Thoracic aorta (tissue), 2 donors: ENCODE data around the gene MUC4. TPM values are rescaled to one million over a fixed set of nuclear protein-coding genes. Genes with fewer than 3 reads are reported as not detected.
"Not testable (repeated sequence)": the region's sequence is repeated elsewhere in the genome, so short reads cannot be mapped to it uniquely, and the experiment has no call there.

Experiments used
- ATAC-seq: fragments of 150-250 bp; one replicate; pipeline ENCODE4 v1.8.0; 2017; ENCODE audit warnings: low read depth; ENCODE audit not compliant: insufficient number of reproducible peaks, low FRiP score
- DNase-seq: peaks from one replicate; pipeline ENCODE4 v3.0.0-alpha.2; 2020; ENCODE audit warnings: low spot score
- H3K27ac ChIP-seq, 2 donors: fragments of 200-600 bp; sonication (generic); 1 replicate in 1 of 2; 2 replicates in 1 of 2; pipeline ENCODE4 v1.5.1; 2016; ENCODE audit warnings: mild to moderate bottlenecking in 2 of 2, moderate library complexity in 2 of 2
- H3K27me3 ChIP-seq: fragments of 200-600 bp; sonication (generic); replicated peaks from 2 replicates; pipeline ENCODE4 v1.6.0; 2016; ENCODE audit warnings: mild to moderate bottlenecking; ENCODE audit not compliant: insufficient read depth
- H3K36me3 ChIP-seq: fragments of 200-600 bp; sonication (generic); one replicate; pipeline ENCODE4 v1.5.1; 2016
- H3K4me1 ChIP-seq, 2 donors: fragments of 200-600 bp; sonication (generic); 1 replicate in 1 of 2; 2 replicates in 1 of 2; pipeline versions ENCODE4 v1.5.1 to v1.6.0; 2016; ENCODE audit warnings: low read depth in 2 of 2, mild to moderate bottlenecking in 1 of 2; ENCODE audit not compliant: control insufficient read depth in 1 of 2
- H3K4me3 ChIP-seq: fragments of 200-600 bp; sonication (generic); 2 replicates; pipeline ENCODE4 v1.5.1; 2016; ENCODE audit warnings: mild to moderate bottlenecking
- H3K9me3 ChIP-seq: fragments of 200-600 bp; sonication (generic); 2 replicates; pipeline ENCODE4 v1.5.1; 2016
- CTCF ChIP-seq: fragments of 200-600 bp; sonication (generic); IDR thresholded peaks from one replicate; pipeline ENCODE4 v1.5.1; 2019; ENCODE audit warnings: antibody characterized with exemption
- total RNA-seq, 2 donors: library from RNA; depleted of rRNA; stranded (reverse); fragments of >200 nt; gene quantifications; one replicate each; pipeline versions ENCODE4 v1.1.0 to v1.2.3, GENCODE V29; 2016

MUC4 gene
- total RNA-seq, 2 donors from 2014 or later: not detected

- no peak for TF ChIP-seq CTCF
- ATAC-seq: no peak
- no peak for DNase-seq
Measured at GRCh38 chr3:195727606-195728195, 84.0 kb downstream of the MUC4 start.

GRCh38 chr3:195725916-195726740 is 85.6 kb downstream of the MUC4 start:
- H3K4me3 ChIP-seq, H3K27ac ChIP-seq, H3K9me3 ChIP-seq, H3K4me1 ChIP-seq, DNase-seq, H3K36me3 ChIP-seq, H3K27me3 ChIP-seq, ATAC-seq: not testable (repeated sequence)

More at GRCh38 chr3:195727606-195728195, 84.0 kb downstream of the MUC4 start:
- Histone ChIP-seq H3K36me3 (peaks cover 3% of the 10 kb centered on the region), H3K9me3 (no peaks in the 10 kb centered on the region), H3K4me3 (no peak overlapping the region), H3K27ac (no peak overlapping the region), H3K4me1 (no peaks in the 10 kb centered on the region), H3K27me3 (no peaks in the 10 kb centered on the region)

GRCh38 chr3:195724363-195724762 is 87.4 kb downstream of the MUC4 start:
- not testable (repeated sequence) for ATAC-seq, H3K4me3 ChIP-seq, H3K9me3 ChIP-seq, H3K36me3 ChIP-seq, H3K27ac ChIP-seq, H3K4me1 ChIP-seq, DNase-seq, H3K27me3 ChIP-seq

GRCh38 chr3:195722996-195723345 is 88.8 kb downstream of the MUC4 start:
- H3K27me3 ChIP-seq, H3K9me3 ChIP-seq, H3K36me3 ChIP-seq, H3K4me3 ChIP-seq, ATAC-seq, H3K4me1 ChIP-seq, H3K27ac ChIP-seq, DNase-seq: not testable (repeated sequence)

- not testable (repeated sequence) for H3K36me3 ChIP-seq, H3K27ac ChIP-seq, H3K4me1 ChIP-seq, H3K27me3 ChIP-seq, ATAC-seq, H3K4me3 ChIP-seq, DNase-seq, H3K9me3 ChIP-seq
Measured at GRCh38 chr3:195722139-195722995, 89.4 kb downstream of the MUC4 start.

- H3K36me3 ChIP-seq, DNase-seq, H3K9me3 ChIP-seq, H3K4me1 ChIP-seq, H3K27me3 ChIP-seq, H3K27ac ChIP-seq, H3K4me3 ChIP-seq, ATAC-seq: not testable (repeated sequence)
Measured at GRCh38 chr3:195720831-195721506, 90.8 kb downstream of the MUC4 start, which contains the start of gene MUC20. Gene MUC20 (plus strand): TSS chr3:195720978. CDS start chr3:195721008, 30 bp downstream.

GRCh38 chr3:195719514-195720254 is 92.0 kb downstream of the MUC4 start:
- not testable (repeated sequence) for ATAC-seq

More at GRCh38 chr3:195719514-195720254, 92.0 kb downstream of the MUC4 start:
- not testable (repeated sequence) for H3K4me3 ChIP-seq, H3K27me3 ChIP-seq, H3K27ac ChIP-seq, H3K4me1 ChIP-seq, DNase-seq, H3K9me3 ChIP-seq
- peaks cover 13% of the 10 kb centered on the region for H3K36me3 ChIP-seq
